Measurements from ENCODE around the gene PTPRG.

Gene PTPRG

GRCh38 chr3:61595288-61595687 lies 33.9 kb downstream of the PTPRG start:
- no peak overlapping the region for H3K4me3 ChIP-seq (ENCODE audit: low read depth, low read length)
- peaks cover 21% of the 10 kb centered on the region for H3K4me1 ChIP-seq (ENCODE audit: control insufficient read depth, insufficient read depth, low read length)
- no peaks in the 10 kb centered on the region for H3K9me3 ChIP-seq (ENCODE audit: control insufficient read depth, insufficient read depth, low read length)
- no peaks in the 10 kb centered on the region for H3K36me3 ChIP-seq (ENCODE audit: control insufficient read depth, insufficient read depth, low read length)
- H3K27me3 ChIP-seq (ENCODE audit: control insufficient read depth, insufficient read depth, low read length) = no peaks in the 10 kb centered on the region
- H3K9ac ChIP-seq (ENCODE audit: low read depth, low read length) = no peak overlapping the region

GRCh38 chr3:61595826-61596225 lies 34.5 kb downstream of the PTPRG start:
- Histone ChIP-seq H3K4me3 (ENCODE audit: low read depth, low read length) (no peak overlapping the region), H3K9me3 (ENCODE audit: control insufficient read depth, insufficient read depth, low read length) (no peaks in the 10 kb centered on the region), H3K27me3 (ENCODE audit: control insufficient read depth, insufficient read depth, low read length) (no peaks in the 10 kb centered on the region), H3K9ac (ENCODE audit: low read depth, low read length) (no peak overlapping the region), H3K4me1 (ENCODE audit: control insufficient read depth, insufficient read depth, low read length) (peaks cover 21% of the 10 kb centered on the region), H3K36me3 (ENCODE audit: control insufficient read depth, insufficient read depth, low read length) (no peaks in the 10 kb centered on the region)

- H3K4me1 ChIP-seq (ENCODE audit: control insufficient read depth, insufficient read depth, low read length) = peaks cover 20% of the 10 kb centered on the region
- H3K36me3 ChIP-seq (ENCODE audit: control insufficient read depth, insufficient read depth, low read length) = no peaks in the 10 kb centered on the region
- H3K27me3 ChIP-seq (ENCODE audit: control insufficient read depth, insufficient read depth, low read length) = no peaks in the 10 kb centered on the region
- H3K9ac ChIP-seq (ENCODE audit: low read depth, low read length) = no peak overlapping the region
- no peak overlapping the region for H3K4me3 ChIP-seq (ENCODE audit: low read depth, low read length)
- H3K9me3 ChIP-seq (ENCODE audit: control insufficient read depth, insufficient read depth, low read length) = no peaks in the 10 kb centered on the region
Measured at GRCh38 chr3:61597906-61598305, 36.5 kb downstream of the PTPRG start.

- H3K36me3 ChIP-seq (ENCODE audit: control insufficient read depth, insufficient read depth, low read length) = no peaks in the 10 kb centered on the region
- peaks cover 9% of the 10 kb centered on the region for H3K4me1 ChIP-seq (ENCODE audit: control insufficient read depth, insufficient read depth, low read length)
- H3K27me3 ChIP-seq (ENCODE audit: control insufficient read depth, insufficient read depth, low read length) = no peaks in the 10 kb centered on the region
- no peak overlapping the region for H3K4me3 ChIP-seq (ENCODE audit: low read depth, low read length)
- H3K9ac ChIP-seq (ENCODE audit: low read depth, low read length) = no peak overlapping the region
- no peaks in the 10 kb centered on the region for H3K9me3 ChIP-seq (ENCODE audit: control insufficient read depth, insufficient read depth, low read length)
Measured at GRCh38 chr3:61600195-61600594, 38.8 kb downstream of the PTPRG start.

- H3K9ac ChIP-seq (ENCODE audit: low read depth, low read length) = no peak overlapping the region
- no peak overlapping the region for H3K4me3 ChIP-seq (ENCODE audit: low read depth, low read length)
- no peaks in the 10 kb centered on the region for H3K36me3 ChIP-seq (ENCODE audit: control insufficient read depth, insufficient read depth, low read length)
- no peaks in the 10 kb centered on the region for H3K9me3 ChIP-seq (ENCODE audit: control insufficient read depth, insufficient read depth, low read length)
- no peaks in the 10 kb centered on the region for H3K27me3 ChIP-seq (ENCODE audit: control insufficient read depth, insufficient read depth, low read length)
- H3K4me1 ChIP-seq (ENCODE audit: control insufficient read depth, insufficient read depth, low read length) = peaks cover 5% of the 10 kb centered on the region
Measured at GRCh38 chr3:61601831-61602230, 40.5 kb downstream of the PTPRG start.

- H3K36me3 ChIP-seq (ENCODE audit: control insufficient read depth, insufficient read depth, low read length) = no peaks in the 10 kb centered on the region
- H3K4me1 ChIP-seq (ENCODE audit: control insufficient read depth, insufficient read depth, low read length) = peaks cover 5% of the 10 kb centered on the region
- no peaks in the 10 kb centered on the region for H3K27me3 ChIP-seq (ENCODE audit: control insufficient read depth, insufficient read depth, low read length)
- no peak overlapping the region for H3K4me3 ChIP-seq (ENCODE audit: low read depth, low read length)
- no peaks in the 10 kb centered on the region for H3K9me3 ChIP-seq (ENCODE audit: control insufficient read depth, insufficient read depth, low read length)
- no peak overlapping the region for H3K9ac ChIP-seq (ENCODE audit: low read depth, low read length)
Measured at GRCh38 chr3:61602466-61602865, 41.1 kb downstream of the PTPRG start.

- no peaks in the 10 kb centered on the region for H3K4me1 ChIP-seq (ENCODE audit: control insufficient read depth, insufficient read depth, low read length)
- no peaks in the 10 kb centered on the region for H3K27me3 ChIP-seq (ENCODE audit: control insufficient read depth, insufficient read depth, low read length)
- H3K4me3 ChIP-seq (ENCODE audit: low read depth, low read length) = no peak overlapping the region
- H3K9me3 ChIP-seq (ENCODE audit: control insufficient read depth, insufficient read depth, low read length) = no peaks in the 10 kb centered on the region
- no peaks in the 10 kb centered on the region for H3K36me3 ChIP-seq (ENCODE audit: control insufficient read depth, insufficient read depth, low read length)
- H3K9ac ChIP-seq (ENCODE audit: low read depth, low read length) = no peak overlapping the region
Measured at GRCh38 chr3:61605589-61606175, 44.3 kb downstream of the PTPRG start.

GRCh38 chr3:61606196-61606595 lies 44.8 kb downstream of the PTPRG start:
- no peaks in the 10 kb centered on the region for H3K27me3 ChIP-seq (ENCODE audit: control insufficient read depth, insufficient read depth, low read length)
- H3K4me1 ChIP-seq (ENCODE audit: control insufficient read depth, insufficient read depth, low read length) = no peaks in the 10 kb centered on the region
- no peak overlapping the region for H3K9ac ChIP-seq (ENCODE audit: low read depth, low read length)
- H3K9me3 ChIP-seq (ENCODE audit: control insufficient read depth, insufficient read depth, low read length) = no peaks in the 10 kb centered on the region
- H3K36me3 ChIP-seq (ENCODE audit: control insufficient read depth, insufficient read depth, low read length) = no peaks in the 10 kb centered on the region
- H3K4me3 ChIP-seq (ENCODE audit: low read depth, low read length) = no peak overlapping the region

- no peaks in the 10 kb centered on the region for H3K4me1 ChIP-seq (ENCODE audit: control insufficient read depth, insufficient read depth, low read length)
Measured at GRCh38 chr3:61608072-61608471, 46.7 kb downstream of the PTPRG start.

GRCh38 chr3:61608711-61609110 lies 47.3 kb downstream of the PTPRG start:
- Histone ChIP-seq H3K36me3 (ENCODE audit: control insufficient read depth, insufficient read depth, low read length) (no peaks in the 10 kb centered on the region), H3K4me3 (ENCODE audit: low read depth, low read length) (no peak overlapping the region), H3K4me1 (ENCODE audit: control insufficient read depth, insufficient read depth, low read length) (no peaks in the 10 kb centered on the region), H3K9ac (ENCODE audit: low read depth, low read length) (no peak overlapping the region), H3K27me3 (ENCODE audit: control insufficient read depth, insufficient read depth, low read length) (no peaks in the 10 kb centered on the region), H3K9me3 (ENCODE audit: control insufficient read depth, insufficient read depth, low read length) (no peaks in the 10 kb centered on the region)

More at GRCh38 chr3:61608072-61608471, 46.7 kb downstream of the PTPRG start:
- no peaks in the 10 kb centered on the region for H3K36me3 ChIP-seq (ENCODE audit: control insufficient read depth, insufficient read depth, low read length)
- no peak overlapping the region for H3K4me3 ChIP-seq (ENCODE audit: low read depth, low read length)
- H3K9ac ChIP-seq (ENCODE audit: low read depth, low read length) = no peak overlapping the region
- H3K9me3 ChIP-seq (ENCODE audit: control insufficient read depth, insufficient read depth, low read length) = no peaks in the 10 kb centered on the region
- no peaks in the 10 kb centered on the region for H3K27me3 ChIP-seq (ENCODE audit: control insufficient read depth, insufficient read depth, low read length)

- Histone ChIP-seq H3K4me1 (ENCODE audit: control insufficient read depth, insufficient read depth, low read length) (no peaks in the 10 kb centered on the region), H3K9me3 (ENCODE audit: control insufficient read depth, insufficient read depth, low read length) (no peaks in the 10 kb centered on the region), H3K27me3 (ENCODE audit: control insufficient read depth, insufficient read depth, low read length) (no peaks in the 10 kb centered on the region), H3K36me3 (ENCODE audit: control insufficient read depth, insufficient read depth, low read length) (no peaks in the 10 kb centered on the region), H3K4me3 (ENCODE audit: low read depth, low read length) (no peak overlapping the region), H3K9ac (ENCODE audit: low read depth, low read length) (no peak overlapping the region)
Measured at GRCh38 chr3:61610316-61610715, 48.9 kb downstream of the PTPRG start.

GRCh38 chr3:61612211-61613194 lies 51.1 kb downstream of the PTPRG start:
- no peaks in the 10 kb centered on the region for H3K27me3 ChIP-seq (ENCODE audit: control insufficient read depth, insufficient read depth, low read length)

More at GRCh38 chr3:61612211-61613194, 51.1 kb downstream of the PTPRG start:
- Histone ChIP-seq H3K36me3 (ENCODE audit: control insufficient read depth, insufficient read depth, low read length) (no peaks in the 10 kb centered on the region), H3K4me1 (ENCODE audit: control insufficient read depth, insufficient read depth, low read length) (peaks cover 4% of the 10 kb centered on the region), H3K9me3 (ENCODE audit: control insufficient read depth, insufficient read depth, low read length) (no peaks in the 10 kb centered on the region), H3K4me3 (ENCODE audit: low read depth, low read length) (no peak overlapping the region), H3K9ac (ENCODE audit: low read depth, low read length) (no peak overlapping the region)
